ENCODE data around the gene APOL6. TPM values are rescaled to one million over a fixed set of nuclear protein-coding genes. Genes with fewer than 3 reads are reported as not detected.

APOL6 gene
- total and polyA plus RNA-seq, 9 donors, result 0.86 to 2.6 (median 1.9) TPM

DNA sequence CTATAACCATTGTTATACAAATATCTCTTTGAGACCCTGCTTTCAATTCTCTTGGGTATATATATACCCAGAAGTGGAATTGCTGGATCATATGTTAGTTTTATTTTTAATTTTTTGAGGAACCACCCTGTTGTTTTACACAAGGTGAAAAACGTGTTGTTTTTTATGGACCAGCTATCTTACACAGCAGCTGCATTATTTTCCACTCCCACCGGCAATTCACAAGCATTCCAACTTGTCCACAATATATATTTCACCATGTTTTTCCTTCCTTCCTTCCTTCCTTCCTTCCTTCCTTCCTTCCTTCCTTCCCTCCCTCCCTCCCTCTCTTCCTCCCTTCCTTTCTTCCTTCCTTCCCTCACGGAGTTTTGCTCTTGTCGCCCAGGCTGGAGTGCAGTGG is 63.1 kb downstream of the APOL6 start:
- no peaks in the 10 kb centered on the region for H3K9me3 ChIP-seq (replicated peaks; ENCODE audit: control insufficient read depth, low read depth, low read length)
- 85% methylated on average over 3 of the region's 4 CpGs for WGBS (ENCODE audit: insufficient coverage)

DNA sequence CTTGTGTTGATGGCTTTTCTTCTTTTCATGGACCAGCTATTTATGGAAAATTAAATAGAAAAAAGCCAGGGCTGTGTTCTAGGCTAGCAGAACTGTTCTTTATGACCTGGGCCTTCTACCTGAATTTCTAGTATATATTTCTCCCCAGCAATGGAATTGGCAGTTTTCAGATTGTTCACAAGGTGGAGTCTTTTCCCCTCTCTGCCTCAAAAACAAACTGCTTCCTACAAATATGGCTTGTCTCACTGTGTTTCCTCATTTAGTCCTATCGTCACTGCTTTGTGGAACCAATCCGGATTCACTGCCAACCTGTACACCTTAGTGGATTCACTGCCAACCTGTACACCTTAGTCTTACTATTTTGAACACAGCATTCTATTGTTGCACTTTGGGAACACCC is 64.4 kb downstream of the APOL6 start:
- no peaks in the 10 kb centered on the region for H3K36me3 ChIP-seq (ENCODE audit: control insufficient read depth, insufficient read depth, low read length)
- H3K4me1 ChIP-seq (ENCODE audit: control insufficient read depth, insufficient read depth, low read length), result no peaks in the 10 kb centered on the region
- no peak overlapping the region for H3K4me3 ChIP-seq (ENCODE audit: low read length)
- no peak overlapping the region for H3K27ac ChIP-seq (ENCODE audit: low read length)
- no peaks in the 10 kb centered on the region for H3K9me3 ChIP-seq (replicated peaks; ENCODE audit: control insufficient read depth, low read depth, low read length)
- WGBS (ENCODE audit: insufficient coverage), result 100% methylated on average over 2 of the region's 2 CpGs
- no peaks in the 10 kb centered on the region for H3K27me3 ChIP-seq (ENCODE audit: control insufficient read depth, insufficient read depth, low read length)
- DNase-seq, result no peak

More for the DNA sequence above, 63.1 kb downstream of the APOL6 start:
- Histone ChIP-seq H3K27me3 (ENCODE audit: control insufficient read depth, insufficient read depth, low read length) (no peaks in the 10 kb centered on the region), H3K27ac (ENCODE audit: low read length) (no peak overlapping the region), H3K36me3 (ENCODE audit: control insufficient read depth, insufficient read depth, low read length) (no peaks in the 10 kb centered on the region), H3K4me3 (ENCODE audit: low read length) (no peak overlapping the region), H3K4me1 (ENCODE audit: control insufficient read depth, insufficient read depth, low read length) (no peaks in the 10 kb centered on the region)
- no peak for DNase-seq

DNA sequence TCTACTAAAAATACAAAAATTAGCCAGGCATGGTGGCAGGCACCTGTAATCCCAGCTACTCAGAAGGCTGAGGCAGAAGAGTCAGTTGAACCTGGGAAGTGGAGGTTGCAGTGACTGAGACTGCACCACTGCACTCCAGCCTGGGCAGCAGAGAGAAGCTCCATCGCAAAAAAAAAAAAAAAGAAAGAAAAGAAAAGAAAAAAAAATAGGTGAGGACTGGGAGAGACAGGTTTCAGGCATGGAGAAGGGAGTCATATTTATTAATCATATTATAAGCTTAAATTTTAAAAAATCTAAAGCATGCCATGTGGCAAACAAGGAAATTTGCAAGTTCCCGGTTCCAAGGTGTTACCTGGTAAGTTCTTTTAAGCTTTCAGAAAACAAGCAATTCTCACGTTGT is 69.3 kb downstream of the APOL6 start, which contains the start of gene APOL5:
Gene APOL5 (plus strand): TSS at position 301 of the 400 bp plus-strand sequence. CDS start 0 bp downstream, at position 301.
- no peaks in the 10 kb centered on the region for H3K27me3 ChIP-seq (ENCODE audit: control insufficient read depth, insufficient read depth, low read length)
- no peaks in the 10 kb centered on the region for H3K9me3 ChIP-seq (replicated peaks; ENCODE audit: control insufficient read depth, low read depth, low read length)
- WGBS (ENCODE audit: insufficient coverage), result no CpG with 5 or more reads among the region's 3 CpGs
- H3K27ac ChIP-seq (ENCODE audit: low read length), result no peak within 1 kb of the TSS
- no peaks in the 10 kb centered on the region for H3K36me3 ChIP-seq (ENCODE audit: control insufficient read depth, insufficient read depth, low read length)
- no peak for DNase-seq
- no peak within 1 kb of the TSS for H3K4me3 ChIP-seq (ENCODE audit: low read length)
- H3K4me1 ChIP-seq (ENCODE audit: control insufficient read depth, insufficient read depth, low read length), result no peaks in the 10 kb centered on the region

Other genes starting within 250 kb of the APOL6 start
- 22.8 TPM for gene MCM5, start 248.3 kb upstream of the APOL6 start, total RNA-seq
- gene MCM5, start 248.3 kb upstream of the APOL6 start, polyA plus RNA-seq (ENCODE audit: insufficient read depth in 1 of 8, insufficient read length in 8 of 8, low replicate concordance in 1 of 8), result 10 to 100 TPM; 29.1 to 46.9 (median 37.1) TPM
- gene RASD2, start 107.6 kb upstream of the APOL6 start, total RNA-seq, result 2.9 TPM
- gene RASD2, start 107.6 kb upstream of the APOL6 start, polyA plus RNA-seq (ENCODE audit: insufficient read depth in 1 of 8, insufficient read length in 8 of 8, low replicate concordance in 1 of 8), result 10 to 100 TPM in 7 of 8 donors, 1 to 10 TPM in 1; 7.8 to 22.5 (median 13.2) TPM
- 268 TPM for gene MB, start 31.1 kb upstream of the APOL6 start, total RNA-seq
- gene MB, start 31.1 kb upstream of the APOL6 start, polyA plus RNA-seq (ENCODE audit: insufficient read depth in 1 of 8, insufficient read length in 8 of 8, low replicate concordance in 1 of 8), result 100 to 1,000 TPM; 236 to 415 (median 329) TPM
- 1.1 TPM for gene APOL5, start 69.4 kb downstream of the APOL6 start, total RNA-seq
- gene APOL5, start 69.4 kb downstream of the APOL6 start, polyA plus RNA-seq (ENCODE audit: insufficient read depth in 1 of 8, insufficient read length in 8 of 8, low replicate concordance in 1 of 8), result 1 to 10 TPM; 1.2 to 2.1 (median 1.8) TPM

Measured in muscle of leg (tissue), 11 donors.